HEK293T (cell line): ENCODE data around the gene CXCL14.

Experiments used
- CTCF ChIA-PET: fragments of 350-600 bp; formaldehyde crosslinking; extraction: SDS; loops from one replicate; lab custom pipeline; 2021; ENCODE audit warnings: antibody characterized with exemption, inconsistent platforms; lab: Yijun Ruan, JAX
- POLR2A ChIA-PET: fragments of 350-600 bp; formaldehyde crosslinking; extraction: SDS; loops from one replicate; lab custom pipeline; 2020; ENCODE audit warnings: antibody characterized with exemption, inconsistent platforms; lab: Yijun Ruan, JAX
- DNase-seq: peaks from one replicate; pipeline ENCODE4 v3.0.0; 2012; ENCODE audit warnings: mixed read lengths; ENCODE audit errors: extremely low spot score
- ARNT ChIP-seq: fragments of 450-650 bp; IDR thresholded peaks from 2 replicates; pipeline ENCODE4 v1.6.1; 2017; ENCODE audit warnings: mild to moderate bottlenecking
- BHLHE40 ChIP-seq: fragments of 450-650 bp; IDR thresholded peaks from 2 replicates; pipeline ENCODE4 v1.6.1; 2016; ENCODE audit warnings: mild to moderate bottlenecking, moderate library complexity, borderline replicate concordance
- CTBP1 ChIP-seq: fragments of 450-650 bp; IDR thresholded peaks from 2 replicates; pipeline ENCODE4 v1.6.1; 2016; ENCODE audit warnings: borderline replicate concordance
- ELF4 ChIP-seq: fragments of 450-650 bp; IDR thresholded peaks from 2 replicates; pipeline ENCODE4 v1.6.1; 2017; ENCODE audit warnings: antibody characterized with exemption
- FOXA1 ChIP-seq: fragments of 450-650 bp; IDR thresholded peaks from 2 replicates; pipeline ENCODE4 v1.6.1; 2016; ENCODE audit warnings: mild to moderate bottlenecking
- FOXK2 ChIP-seq: fragments of 450-650 bp; IDR thresholded peaks from 2 replicates; pipeline ENCODE4 v1.6.1; 2016; ENCODE audit warnings: mild to moderate bottlenecking
- FOXM1 ChIP-seq: fragments of 450-650 bp; IDR thresholded peaks from 2 replicates; pipeline ENCODE4 v1.6.1; 2017; ENCODE audit warnings: mild to moderate bottlenecking, borderline replicate concordance
- HDGF ChIP-seq: fragments of 450-650 bp; IDR thresholded peaks from 2 replicates; pipeline ENCODE4 v1.6.1; 2017; ENCODE audit warnings: antibody characterized with exemption, borderline replicate concordance
- L3MBTL2 ChIP-seq: fragments of 450-650 bp; conservative IDR thresholded peaks from 2 replicates; pipeline ENCODE4 v1.6.1; 2016; ENCODE audit warnings: mild to moderate bottlenecking
- LEF1 ChIP-seq: fragments of 450-650 bp; IDR thresholded peaks from 2 replicates; pipeline ENCODE4 v1.6.1; 2017; ENCODE audit warnings: mild to moderate bottlenecking, borderline replicate concordance
- NFRKB ChIP-seq: fragments of 450-650 bp; IDR thresholded peaks from 2 replicates; pipeline ENCODE4 v1.6.1; 2016; ENCODE audit warnings: mild to moderate bottlenecking, moderate library complexity
- SP1 ChIP-seq: fragments of 450-650 bp; IDR thresholded peaks from 2 replicates; pipeline ENCODE4 v1.6.1; 2017
- SUZ12 ChIP-seq: fragments of 450-650 bp; IDR thresholded peaks from 2 replicates; pipeline ENCODE4 v1.6.1; 2016; ENCODE audit warnings: mild to moderate bottlenecking
- TARDBP ChIP-seq: fragments of 450-650 bp; IDR thresholded peaks from 2 replicates; pipeline ENCODE4 v1.6.1; 2016
- ZNF384 ChIP-seq: fragments of 450-650 bp; IDR thresholded peaks from 2 replicates; pipeline ENCODE4 v1.6.1; 2016
- TF ChIP-seq, protein P1 (sequence below): fragments of 450-650 bp; IDR thresholded peaks from 2 replicates; pipeline ENCODE4 v1.6.1; 2016

CXCL14 gene

GRCh38 chr5:135587721-135588663 lies 9.2 kb upstream of the CXCL14 start:
- POLR2A ChIA-PET, result no interaction called here
- CTCF ChIA-PET, result no interaction called here
- TF ChIP-seq HDGF, result no peak
- TF ChIP-seq, protein P1, sequence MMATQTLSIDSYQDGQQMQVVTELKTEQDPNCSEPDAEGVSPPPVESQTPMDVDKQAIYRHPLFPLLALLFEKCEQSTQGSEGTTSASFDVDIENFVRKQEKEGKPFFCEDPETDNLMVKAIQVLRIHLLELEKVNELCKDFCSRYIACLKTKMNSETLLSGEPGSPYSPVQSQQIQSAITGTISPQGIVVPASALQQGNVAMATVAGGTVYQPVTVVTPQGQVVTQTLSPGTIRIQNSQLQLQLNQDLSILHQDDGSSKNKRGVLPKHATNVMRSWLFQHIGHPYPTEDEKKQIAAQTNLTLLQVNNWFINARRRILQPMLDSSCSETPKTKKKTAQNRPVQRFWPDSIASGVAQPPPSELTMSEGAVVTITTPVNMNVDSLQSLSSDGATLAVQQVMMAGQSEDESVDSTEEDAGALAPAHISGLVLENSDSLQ, result no peak
- no peak for TF ChIP-seq ELF4
- TF ChIP-seq SUZ12, result no peak
- no peak for TF ChIP-seq FOXK2
- no peak for TF ChIP-seq NFRKB
- TF ChIP-seq ARNT, result no peak
- TF ChIP-seq CTBP1, result no peak
- DNase-seq, result no peak

GRCh38 chr5:135584918-135585317 lies 6.1 kb upstream of the CXCL14 start:
- ChIA-PET POLR2A (no interaction called here), CTCF (interaction anchor here (0.7 to 1.2 kb wide), 2 partner anchors 24 to 31 kb away, joined by 3 read pairs; no protein-coding TSS in a partner anchor)
- no peak for TF ChIP-seq CTBP1
- TF ChIP-seq FOXA1, result no peak
- no peak for TF ChIP-seq FOXK2
- no peak for TF ChIP-seq L3MBTL2
- no peak for TF ChIP-seq FOXM1
- no peak for TF ChIP-seq ARNT
- no peak for TF ChIP-seq BHLHE40
- no peak for TF ChIP-seq ZNF384
- no peak for TF ChIP-seq LEF1
- no peak for TF ChIP-seq NFRKB
- TF ChIP-seq TARDBP, result no peak
- TF ChIP-seq ELF4, result no peak
- TF ChIP-seq, protein P1, result no peak
- TF ChIP-seq SP1, result no peak
- no peak for DNase-seq

DNA sequence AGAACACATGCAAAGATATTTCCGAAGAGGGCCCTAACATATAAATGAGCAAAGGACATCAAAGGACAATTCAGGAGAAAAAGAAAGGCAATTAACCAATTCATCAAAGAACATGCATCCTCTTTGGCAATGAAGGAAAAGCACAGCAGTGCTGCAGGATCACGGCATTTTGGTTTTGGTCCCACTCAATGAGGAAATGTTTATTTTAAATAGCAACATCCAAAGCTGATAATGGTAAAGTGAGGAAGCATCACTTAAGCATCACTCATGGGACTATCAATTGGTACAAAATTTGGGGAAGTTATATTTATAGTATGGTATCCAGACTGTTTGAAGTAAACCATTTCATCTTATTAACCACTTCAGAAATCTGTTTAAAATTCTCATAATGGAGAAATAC lies 5.5 kb upstream of the CXCL14 start:
- POLR2A ChIA-PET, result no interaction called here
- no peak for DNase-seq
- TF ChIP-seq FOXK2, result no peak
- no peak for TF ChIP-seq ARNT
- TF ChIP-seq CTBP1, result no peak
- TF ChIP-seq FOXA1, result no peak
- TF ChIP-seq ELF4, result no peak
- no peak for TF ChIP-seq SUZ12
- no peak for TF ChIP-seq HDGF
- no peak for TF ChIP-seq BHLHE40
- TF ChIP-seq TARDBP, result no peak
- no peak for TF ChIP-seq ZNF384
- TF ChIP-seq, protein P1, result no peak
- TF ChIP-seq LEF1, result no peak
- TF ChIP-seq L3MBTL2, result no peak
- no peak for TF ChIP-seq FOXM1
- no peak for TF ChIP-seq SP1
- TF ChIP-seq NFRKB, result no peak
- CTCF ChIA-PET, result interaction anchor here (0.7 to 1.2 kb wide), 2 partner anchors 23 to 30 kb away, joined by 3 read pairs; no protein-coding TSS in a partner anchor

DNA sequence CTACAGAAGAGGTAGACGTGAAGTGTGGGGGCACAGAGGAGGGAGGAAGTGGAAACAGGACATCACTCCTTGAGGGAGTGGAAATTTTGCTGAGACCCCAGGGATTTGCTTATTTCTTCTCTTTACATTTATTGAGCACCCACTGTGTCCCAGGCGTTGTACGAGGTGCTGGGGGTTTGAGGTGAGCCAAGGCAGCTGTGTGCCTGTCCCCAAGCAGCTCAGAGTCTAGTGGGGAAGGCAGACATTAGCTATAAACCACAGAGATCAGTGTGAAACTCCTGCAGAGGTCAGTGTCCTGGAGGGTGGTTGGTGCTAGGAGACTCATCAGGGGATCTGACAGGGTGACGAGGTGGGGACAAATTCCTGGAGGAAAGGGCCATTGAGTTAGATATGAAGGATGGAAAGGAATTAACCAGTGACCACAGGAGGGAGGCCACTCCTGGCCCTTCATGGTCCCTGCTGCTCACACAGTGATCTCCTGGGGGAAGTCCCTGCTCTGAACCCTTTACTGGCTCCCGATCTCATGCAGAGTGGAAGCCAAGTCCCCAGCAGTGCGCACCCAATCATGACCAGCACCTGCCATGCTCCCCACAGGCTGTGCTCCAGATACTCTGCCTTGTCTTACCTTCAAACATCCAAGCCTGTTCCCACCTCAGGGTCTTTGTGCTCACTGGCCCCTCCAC lies 3.4 kb upstream of the CXCL14 start:
- ChIA-PET POLR2A (no interaction called here), CTCF (interaction anchor here (4.6 kb wide), 1 partner anchor 16 kb away, joined by 37 read pairs; no protein-coding TSS in a partner anchor)
- DNase-seq, result no peak
- TF ChIP-seq HDGF (no peak), TARDBP (no peak), L3MBTL2 (no peak), ZNF384 (no peak), ELF4 (no peak), CTBP1 (no peak), ARNT (no peak), FOXK2 (no peak), SP1 (no peak), LEF1 (no peak), FOXA1 (no peak), FOXM1 (no peak), BHLHE40 (no peak), SUZ12 (no peak), NFRKB (no peak)
- TF ChIP-seq, protein P1, result no peak

DNA sequence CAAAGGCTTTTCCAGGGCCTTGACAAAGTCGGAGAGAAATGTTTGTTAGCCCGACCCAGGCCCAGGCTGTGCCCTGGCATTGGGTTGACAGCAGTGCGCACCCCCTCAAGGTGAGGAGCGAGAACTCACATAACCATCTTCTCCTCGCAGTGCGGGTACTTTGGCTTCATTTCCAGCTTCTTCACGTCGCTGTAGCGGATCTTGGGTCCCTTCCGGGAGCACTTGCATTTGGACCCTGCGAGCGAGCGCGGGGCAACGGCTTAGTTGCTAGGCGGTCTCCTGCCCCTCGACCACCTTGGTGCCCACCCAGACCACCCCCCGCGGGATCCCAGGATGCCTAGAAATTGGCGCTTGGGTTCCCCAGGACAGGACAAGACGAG lies 496 bp downstream of the CXCL14 start:
- POLR2A ChIA-PET, result no interaction called here
- no peak for DNase-seq
- CTCF ChIA-PET, result interaction anchor here (0.9 to 4.6 kb wide), 4 partner anchors 12 to 257 kb away, joined by 3 to 37 read pairs (median 4); no protein-coding TSS in a partner anchor
- TF ChIP-seq CTBP1 (no peak), FOXM1 (no peak), SP1 (no peak), ARNT (no peak), SUZ12 (no peak), FOXK2 (no peak), ELF4 (no peak), BHLHE40 (no peak), TARDBP (no peak), ZNF384 (no peak), LEF1 (no peak), HDGF (no peak), NFRKB (no peak)
- TF ChIP-seq, protein P1, result no peak
